Measurements from ENCODE around the gene ZMYM2.

The ZMYM2 gene

DNA sequence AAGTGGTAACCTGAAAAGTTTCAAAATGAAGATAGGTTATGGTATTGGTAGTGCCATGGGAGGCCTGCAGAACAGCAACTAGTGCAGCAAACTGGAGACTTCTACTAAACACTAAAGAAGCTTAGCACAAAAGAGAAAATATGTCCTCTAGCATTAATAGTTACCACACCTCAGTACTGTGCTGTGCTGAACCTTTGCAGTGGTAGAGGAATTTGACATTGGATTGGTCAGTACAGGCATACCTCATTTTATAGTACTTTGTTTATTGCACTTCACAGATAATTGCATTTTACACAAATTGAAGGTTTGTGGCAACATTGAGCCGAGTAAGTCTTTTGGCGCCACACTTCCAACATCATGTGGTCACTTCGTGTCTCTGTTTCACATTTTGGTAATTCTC lies 40.4 kb downstream of the ZMYM2 start:
- Histone ChIP-seq H3K4me1 (ENCODE audit: insufficient read depth, low read length, poor library complexity, severe bottlenecking) (no peaks in the 10 kb centered on the region), H3K9me3 (ENCODE audit: insufficient read depth, low read depth, low read length) (no peaks in the 10 kb centered on the region), H4K20me1 (ENCODE audit: insufficient read depth, low read length, poor library complexity, severe bottlenecking) (peaks cover 93% of the 10 kb centered on the region)

GRCh38 chr13:20000062-20000552 lies 41.6 kb downstream of the ZMYM2 start:
- Histone ChIP-seq H3K79me2 (ENCODE audit: insufficient read depth, low read length) (peaks cover 70% of the 10 kb centered on the region), H3K4me3 (ENCODE audit: low read length, poor library complexity, severe bottlenecking) (no peak overlapping the region)

More for the DNA sequence above, 40.4 kb downstream of the ZMYM2 start:
- H3K4me3 ChIP-seq (ENCODE audit: low read length, poor library complexity, severe bottlenecking), result no peak overlapping the region
- H3F3A ChIP-seq (ENCODE audit: low read depth), result no peaks in the 10 kb centered on the region
- no peak overlapping the region for H3K9ac ChIP-seq (ENCODE audit: low read depth, low read length, poor library complexity, severe bottlenecking)
- H3K36me3 ChIP-seq (ENCODE audit: insufficient read depth, low read length), result peaks cover 90% of the 10 kb centered on the region
- H3K9me2 ChIP-seq (replicated peaks; ENCODE audit: low read depth, low read length), result no peaks in the 10 kb centered on the region
- H3K79me2 ChIP-seq (ENCODE audit: insufficient read depth, low read length), result peaks cover 81% of the 10 kb centered on the region
- TF ChIP-seq EZH2phosphoT487 (IDR thresholded peaks at IDR 0.05; ENCODE audit: borderline replicate concordance), result no peak
- TF ChIP-seq, protein P1, sequence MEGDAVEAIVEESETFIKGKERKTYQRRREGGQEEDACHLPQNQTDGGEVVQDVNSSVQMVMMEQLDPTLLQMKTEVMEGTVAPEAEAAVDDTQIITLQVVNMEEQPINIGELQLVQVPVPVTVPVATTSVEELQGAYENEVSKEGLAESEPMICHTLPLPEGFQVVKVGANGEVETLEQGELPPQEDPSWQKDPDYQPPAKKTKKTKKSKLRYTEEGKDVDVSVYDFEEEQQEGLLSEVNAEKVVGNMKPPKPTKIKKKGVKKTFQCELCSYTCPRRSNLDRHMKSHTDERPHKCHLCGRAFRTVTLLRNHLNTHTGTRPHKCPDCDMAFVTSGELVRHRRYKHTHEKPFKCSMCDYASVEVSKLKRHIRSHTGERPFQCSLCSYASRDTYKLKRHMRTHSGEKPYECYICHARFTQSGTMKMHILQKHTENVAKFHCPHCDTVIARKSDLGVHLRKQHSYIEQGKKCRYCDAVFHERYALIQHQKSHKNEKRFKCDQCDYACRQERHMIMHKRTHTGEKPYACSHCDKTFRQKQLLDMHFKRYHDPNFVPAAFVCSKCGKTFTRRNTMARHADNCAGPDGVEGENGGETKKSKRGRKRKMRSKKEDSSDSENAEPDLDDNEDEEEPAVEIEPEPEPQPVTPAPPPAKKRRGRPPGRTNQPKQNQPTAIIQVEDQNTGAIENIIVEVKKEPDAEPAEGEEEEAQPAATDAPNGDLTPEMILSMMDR (conservative IDR thresholded peaks at IDR 0.05; ENCODE audit: low read length), result no peak
- no peak overlapping the region for H3K4me2 ChIP-seq (ENCODE audit: low read depth, low read length, poor library complexity, severe bottlenecking)
- H3K27me3 ChIP-seq (ENCODE audit: insufficient read depth, low read length, poor library complexity, severe bottlenecking), result no peaks in the 10 kb centered on the region
- no peak overlapping the region for H2AFZ ChIP-seq (ENCODE audit: low read length)

GRCh38 chr13:20001366-20002190 lies 43.1 kb downstream of the ZMYM2 start:
- peaks cover 90% of the 10 kb centered on the region for H3K36me3 ChIP-seq (ENCODE audit: insufficient read depth, low read length)
- peaks cover 71% of the 10 kb centered on the region for H4K20me1 ChIP-seq (ENCODE audit: insufficient read depth, low read length, poor library complexity, severe bottlenecking)
- no peaks in the 10 kb centered on the region for H3K27me3 ChIP-seq (ENCODE audit: insufficient read depth, low read length, poor library complexity, severe bottlenecking)
- no peak for TF ChIP-seq EZH2phosphoT487 (IDR thresholded peaks at IDR 0.05; ENCODE audit: borderline replicate concordance)
- TF ChIP-seq, protein P1 (conservative IDR thresholded peaks at IDR 0.05; ENCODE audit: low read length), result no peak
- H3K9me2 ChIP-seq (replicated peaks; ENCODE audit: low read depth, low read length), result no peaks in the 10 kb centered on the region
- no peaks in the 10 kb centered on the region for H3F3A ChIP-seq (ENCODE audit: low read depth)
- H3K9ac ChIP-seq (ENCODE audit: low read depth, low read length, poor library complexity, severe bottlenecking), result no peak overlapping the region
- H3K4me2 ChIP-seq (ENCODE audit: low read depth, low read length, poor library complexity, severe bottlenecking), result no peak overlapping the region
- H3K4me1 ChIP-seq (ENCODE audit: insufficient read depth, low read length, poor library complexity, severe bottlenecking), result no peaks in the 10 kb centered on the region
- no peak overlapping the region for H3K4me3 ChIP-seq (ENCODE audit: low read length, poor library complexity, severe bottlenecking)
- peaks cover 56% of the 10 kb centered on the region for H3K79me2 ChIP-seq (ENCODE audit: insufficient read depth, low read length)
- no peak overlapping the region for H2AFZ ChIP-seq (ENCODE audit: low read length)
- H3K9me3 ChIP-seq (ENCODE audit: insufficient read depth, low read depth, low read length), result no peaks in the 10 kb centered on the region

More at GRCh38 chr13:20000062-20000552, 41.6 kb downstream of the ZMYM2 start:
- H3K4me2 ChIP-seq (ENCODE audit: low read depth, low read length, poor library complexity, severe bottlenecking), result no peak overlapping the region
- H3K9me3 ChIP-seq (ENCODE audit: insufficient read depth, low read depth, low read length), result no peaks in the 10 kb centered on the region
- H3K4me1 ChIP-seq (ENCODE audit: insufficient read depth, low read length, poor library complexity, severe bottlenecking), result no peaks in the 10 kb centered on the region
- no peaks in the 10 kb centered on the region for H3K27me3 ChIP-seq (ENCODE audit: insufficient read depth, low read length, poor library complexity, severe bottlenecking)
- no peaks in the 10 kb centered on the region for H3K9me2 ChIP-seq (replicated peaks; ENCODE audit: low read depth, low read length)
- no peak overlapping the region for H3K9ac ChIP-seq (ENCODE audit: low read depth, low read length, poor library complexity, severe bottlenecking)
- peaks cover 90% of the 10 kb centered on the region for H3K36me3 ChIP-seq (ENCODE audit: insufficient read depth, low read length)
- no peaks in the 10 kb centered on the region for H3F3A ChIP-seq (ENCODE audit: low read depth)
- TF ChIP-seq EZH2phosphoT487 (IDR thresholded peaks at IDR 0.05; ENCODE audit: borderline replicate concordance), result no peak
- TF ChIP-seq, protein P1 (conservative IDR thresholded peaks at IDR 0.05; ENCODE audit: low read length), result no peak
- peaks cover 84% of the 10 kb centered on the region for H4K20me1 ChIP-seq (ENCODE audit: insufficient read depth, low read length, poor library complexity, severe bottlenecking)
- no peak overlapping the region for H2AFZ ChIP-seq (ENCODE audit: low read length)

Data from Loucy (cell line).